GM06990 (cell line): Measurements from ENCODE around the gene DAND5.

ENCODE experiments used
- DNase-seq: peaks from one replicate; pipeline ENCODE4 v3.0.0-alpha.2; 2011; ENCODE audit not compliant: insufficient read length; ENCODE audit errors: extremely low read depth
- H3K27me3 ChIP-seq: replicated peaks from 2 replicates; pipeline ENCODE4 v1.6.0; 2011; ENCODE audit warnings: low read length; ENCODE audit not compliant: control insufficient read depth, insufficient read depth
- H3K36me3 ChIP-seq: 2 replicates; pipeline ENCODE4 v1.5.1; 2011; ENCODE audit warnings: low read length; ENCODE audit not compliant: control insufficient read depth, insufficient read depth
- H3K4me3 ChIP-seq: replicated peaks from 2 replicates; pipeline ENCODE4 v1.5.1; 2011; ENCODE audit warnings: low read depth, mild to moderate bottlenecking, control low read depth, low read length
- CTCF ChIP-seq: IDR thresholded peaks from 2 replicates; pipeline ENCODE4 v1.5.1; 2011; ENCODE audit warnings: low read length, control low read depth, mild to moderate bottlenecking, inconsistent platforms; ENCODE audit not compliant: insufficient read depth, poor library complexity, severe bottlenecking

The DAND5 gene

GRCh38 chr19:13011653-13012389, 42.4 kb downstream of the DAND5 start:
- DNase-seq, result no peak
- Histone ChIP-seq H3K4me3 (no peak overlapping the region), H3K27me3 (peaks cover 2% of the 10 kb centered on the region; the same call in 1 of the 2 replicates), H3K36me3 (no peaks in the 10 kb centered on the region)
- TF ChIP-seq CTCF, result no peak

GRCh38 chr19:13012390-13012689, 43.0 kb downstream of the DAND5 start:
- DNase-seq, result no peak
- no peak overlapping the region for H3K4me3 ChIP-seq

GRCh38 chr19:13012690-13013608, 43.6 kb downstream of the DAND5 start:
- peak; percentile 47 for DNase-seq
- no peak for TF ChIP-seq CTCF
- Histone ChIP-seq H3K36me3 (no peaks in the 10 kb centered on the region), H3K4me3 (peak overlapping the region; percentile 12), H3K27me3 (peaks cover 2% of the 10 kb centered on the region; the same call in 1 of the 2 replicates)

More at GRCh38 chr19:13012390-13012689, 43.0 kb downstream of the DAND5 start:
- TF ChIP-seq CTCF, result no peak
- Histone ChIP-seq H3K36me3 (no peaks in the 10 kb centered on the region), H3K27me3 (peaks cover 2% of the 10 kb centered on the region; the same call in 1 of the 2 replicates)

- no peak overlapping the region for H3K4me3 ChIP-seq
- H3K27me3 ChIP-seq, result peaks cover 2% of the 10 kb centered on the region; the same call in 1 of the 2 replicates
- no peaks in the 10 kb centered on the region for H3K36me3 ChIP-seq
- no peak for DNase-seq
- no peak for TF ChIP-seq CTCF
Observed at GRCh38 chr19:13013649-13014048, 44.3 kb downstream of the DAND5 start.

- TF ChIP-seq CTCF, result no peak
- no peaks in the 10 kb centered on the region for H3K36me3 ChIP-seq
- no peak overlapping the region for H3K4me3 ChIP-seq
- H3K27me3 ChIP-seq, result peaks cover 2% of the 10 kb centered on the region; the same call in 1 of the 2 replicates
- DNase-seq, result no peak
Observed at GRCh38 chr19:13014101-13014920, 44.9 kb downstream of the DAND5 start.
